Sigmoid colon (tissue), 7 donors: ENCODE measurements around the gene TIMM50. TPM values are rescaled to one million over a fixed set of nuclear protein-coding genes. Genes with fewer than 3 reads are reported as not detected.
"Not testable (repeated sequence)": the region's sequence is repeated elsewhere in the genome, so short reads cannot be mapped to it uniquely, and the experiment has no call there.

ENCODE experiments used
- DNase-seq: peaks from one replicate; pipeline ENCODE4 v3.0.0-alpha.2; 2019
- H3K27ac ChIP-seq, 4 donors: fragments of 200-600 bp; sonication (generic); one replicate each; pipeline ENCODE4 v1.5.1; 2016 to 2019; ENCODE audit warnings: mild to moderate bottlenecking in 1 of 4
- H3K27me3 ChIP-seq, 3 donors: fragments of 200-600 bp; sonication (generic); one replicate each; pipeline ENCODE4 v1.5.1; 2019; ENCODE audit warnings: mild to moderate bottlenecking in 1 of 3
- H3K36me3 ChIP-seq, 4 donors: fragments of 200-600 bp; sonication (generic); one replicate each; pipeline ENCODE4 v1.5.1; 2016 to 2019
- H3K4me1 ChIP-seq, 4 donors: fragments of 200-600 bp; sonication (generic); one replicate each; pipeline ENCODE4 v1.5.1; 2017 to 2019
- H3K4me3 ChIP-seq, 4 donors: fragments of 200-600 bp; sonication (generic); one replicate each; pipeline ENCODE4 v1.5.1; 2017 to 2019; ENCODE audit warnings: mild to moderate bottlenecking in 2 of 4, moderate library complexity in 1 of 4
- H3K9me3 ChIP-seq, 4 donors: fragments of 200-600 bp in 3 of 4; sonication (generic) in 3 of 4; one replicate each; pipeline versions ENCODE4 v1.5.1 to v1.6.1; 2013 to 2019
- CTCF ChIP-seq, 4 experiments: fragments of 450-650 bp in 3 of 4; fragments of 200-600 bp in 1 of 4; IDR thresholded peaks; one replicate each; pipeline ENCODE4 v1.5.1; 2016 to 2019; ENCODE audit warnings: antibody characterized with exemption in 4 of 4, mild to moderate bottlenecking in 3 of 4, moderate library complexity in 2 of 4
- EP300 ChIP-seq, 4 donors: sonication (generic); formaldehyde crosslinking; IDR thresholded peaks; one replicate each; pipeline ENCODE4 v1.6.1; 2017; ENCODE audit warnings: antibody characterized with exemption in 4 of 4
- POLR2A ChIP-seq, 2 donors: fragments of 450-650 bp; IDR thresholded peaks; one replicate each; pipeline ENCODE4 v1.6.1; 2016; ENCODE audit warnings: antibody characterized with exemption in 2 of 2, mild to moderate bottlenecking in 2 of 2, moderate library complexity in 2 of 2
- POLR2AphosphoS5 ChIP-seq, 4 donors: sonication (generic); formaldehyde crosslinking; IDR thresholded peaks; one replicate each; pipeline ENCODE4 v1.6.1; 2017; ENCODE audit warnings: antibody characterized with exemption in 4 of 4
- WGBS, 2 donors: extraction: QIAGEN DNeasy Blood & Tissue Kit; methylation state at CpG; one replicate each; pipeline ENCODE4 v1.1.7; 2013; 5-methylcytosine and 5-hydroxymethylcytosine counted together
- intact Hi-C: fragments of 100-400 bp; cut with DNase I; formaldehyde crosslinking; loops from one replicate; pipeline ENCODE4 v1.15.1; 2023
- polyA plus RNA-seq, 3 donors: library from polyadenylated mRNA; stranded (reverse); fragments of 200-250 nt; gene quantifications; one replicate each; pipeline ENCODE4 v1.2.3, GENCODE V29; 2013
- total RNA-seq, 4 donors: library from RNA; depleted of rRNA; stranded (reverse); fragments of >200 nt; gene quantifications; one replicate each; pipeline ENCODE4 v1.1.0, GENCODE V29; 2016
- donor health status: healthy with polysubstance abuse.
- donor health status: Bipolar disorder and iron deficiency.
- donor health status: healthy.

TIMM50 gene
- total and polyA plus RNA-seq, 7 donors = 26.4 to 54.9 (median 44.8) TPM

GRCh38 chr19:39474139-39474620, 6.5 kb upstream of the TIMM50 start:
- Histone ChIP-seq H3K4me1 (no peaks in the 10 kb centered on the region), H3K27ac (peak overlapping the region in 2 of 4 donors; percentile 12 to 53), H3K36me3 (peaks cover 48 to 74% (median 66%) of the 10 kb centered on the region in 4 donors), H3K9me3 (no peaks in the 10 kb centered on the region), H3K4me3 (no peak overlapping the region), H3K27me3 (no peaks in the 10 kb centered on the region)
- 51 to 59% methylated on average over 9 of the region's 9 CpGs for WGBS, 2 donors
- intact Hi-C loops = no loop called here
- peak; percentile 79 for DNase-seq
- TF ChIP-seq POLR2A (IDR thresholded peaks at IDR 0.05) (no peak), CTCF (IDR thresholded peaks at IDR 0.05) (peak; percentile 52 to 79 (median 62))

- H3K4me3 ChIP-seq = no peak overlapping the region
- H3K4me1 ChIP-seq = peaks cover 0 to 9% (median 7%) of the 10 kb centered on the region in 4 donors
- TF ChIP-seq EP300 (IDR thresholded peaks at IDR 0.05) = no peak
- no peak for TF ChIP-seq POLR2AphosphoS5 (IDR thresholded peaks at IDR 0.05)
- no peak for TF ChIP-seq POLR2A (IDR thresholded peaks at IDR 0.05)
- TF ChIP-seq CTCF (IDR thresholded peaks at IDR 0.05) = no peak
- no peak for DNase-seq
- H3K36me3 ChIP-seq = peaks cover 41 to 59% (median 50%) of the 10 kb centered on the region in 4 donors
- no peaks in the 10 kb centered on the region for H3K27me3 ChIP-seq
- WGBS, 2 donors = 96% methylated on average over 2 of the region's 2 CpGs
- H3K9me3 ChIP-seq = no peaks in the 10 kb centered on the region
- intact Hi-C loops = no loop called here
- H3K27ac ChIP-seq = no peak overlapping the region
These were observed 4.9 kb upstream of the TIMM50 start for GRCh38 chr19:39475748-39476147.

GRCh38 chr19:39479319-39479801, 1.3 kb upstream of the TIMM50 start:
- H3K4me3 ChIP-seq = not testable (repeated sequence)

GRCh38 chr19:39479916-39480315, 722 bp upstream of the TIMM50 start:
- intact Hi-C loops = loop anchor here (2.0 to 5.0 kb wide), 3 partner anchors 35 to 88 kb away; partner anchors contain the start of genes EID2B, MED29, PAF1 and SUPT5H
- no peaks in the 10 kb centered on the region for H3K9me3 ChIP-seq
- 53 to 69% methylated on average over 10 of the region's 10 CpGs for WGBS, 2 donors
- H3K4me3 ChIP-seq = peak overlapping the region; percentile 81 to 96 (median 93)
- peaks cover 0 to 21% (median 19%) of the 10 kb centered on the region in 4 donors for H3K4me1 ChIP-seq
- peak overlapping the region; percentile 81 to 86 (median 84) for H3K27ac ChIP-seq
- DNase-seq = no peak
- peaks cover under 1 to 31% (median 17%) of the 10 kb centered on the region in 4 donors for H3K36me3 ChIP-seq
- H3K27me3 ChIP-seq = no peaks in the 10 kb centered on the region
- TF ChIP-seq CTCF (IDR thresholded peaks at IDR 0.05) (no peak), EP300 (IDR thresholded peaks at IDR 0.05) (no peak), POLR2AphosphoS5 (IDR thresholded peaks at IDR 0.05) (no peak), POLR2A (IDR thresholded peaks at IDR 0.05) (no peak)

More at GRCh38 chr19:39479319-39479801, 1.3 kb upstream of the TIMM50 start:
- H3K27me3 ChIP-seq, H3K9me3 ChIP-seq, intact Hi-C loops, DNase-seq: not testable (repeated sequence)
- Histone ChIP-seq H3K4me1 (peaks cover 0 to 21% (median 19%) of the 10 kb centered on the region in 4 donors), H3K27ac (peak overlapping the region in 1 of 4 donors; percentile 83), H3K36me3 (peaks cover 6 to 32% (median 22%) of the 10 kb centered on the region in 4 donors)
- 84 to 86% methylated on average over 11 of the region's 11 CpGs for WGBS, 2 donors

GRCh38 chr19:39481229-39481545, 549 bp downstream of the TIMM50 start:
- WGBS, 2 donors = 0 to 1% methylated on average over 12 of the region's 12 CpGs
- H3K9me3 ChIP-seq = no peaks in the 10 kb centered on the region
- peaks cover 0 to 21% (median 19%) of the 10 kb centered on the region in 4 donors for H3K4me1 ChIP-seq
- H3K27me3 ChIP-seq = no peaks in the 10 kb centered on the region
- peak overlapping the region; percentile 81 to 96 (median 93) for H3K4me3 ChIP-seq
- H3K27ac ChIP-seq = peak overlapping the region; percentile 81 to 86 (median 84)
- intact Hi-C loops = loop anchor here (2.0 to 5.0 kb wide), 3 partner anchors 36 to 89 kb away; partner anchors contain the start of genes EID2B, MED29, PAF1 and SUPT5H
- DNase-seq = no peak
- peaks cover 0 to 35% (median 21%) of the 10 kb centered on the region in 4 donors for H3K36me3 ChIP-seq
- TF ChIP-seq POLR2A (IDR thresholded peaks at IDR 0.05) (no peak), POLR2AphosphoS5 (IDR thresholded peaks at IDR 0.05) (no peak), CTCF (IDR thresholded peaks at IDR 0.05) (no peak), EP300 (IDR thresholded peaks at IDR 0.05) (no peak)
